HG03196 (cell line): ENCODE results near the gene ATP2B2.
"Not testable (repeated sequence)": the region's sequence is repeated elsewhere in the genome, so short reads cannot be mapped to it uniquely, and the experiment has no call there.

Source experiments
- ATAC-seq: cut with Tn5 transposase; IDR thresholded peaks from one replicate; pipeline ENCODE4 v1.9.1; 2021; ENCODE audit not compliant: unreplicated experiment

The ATP2B2 gene

DNA sequence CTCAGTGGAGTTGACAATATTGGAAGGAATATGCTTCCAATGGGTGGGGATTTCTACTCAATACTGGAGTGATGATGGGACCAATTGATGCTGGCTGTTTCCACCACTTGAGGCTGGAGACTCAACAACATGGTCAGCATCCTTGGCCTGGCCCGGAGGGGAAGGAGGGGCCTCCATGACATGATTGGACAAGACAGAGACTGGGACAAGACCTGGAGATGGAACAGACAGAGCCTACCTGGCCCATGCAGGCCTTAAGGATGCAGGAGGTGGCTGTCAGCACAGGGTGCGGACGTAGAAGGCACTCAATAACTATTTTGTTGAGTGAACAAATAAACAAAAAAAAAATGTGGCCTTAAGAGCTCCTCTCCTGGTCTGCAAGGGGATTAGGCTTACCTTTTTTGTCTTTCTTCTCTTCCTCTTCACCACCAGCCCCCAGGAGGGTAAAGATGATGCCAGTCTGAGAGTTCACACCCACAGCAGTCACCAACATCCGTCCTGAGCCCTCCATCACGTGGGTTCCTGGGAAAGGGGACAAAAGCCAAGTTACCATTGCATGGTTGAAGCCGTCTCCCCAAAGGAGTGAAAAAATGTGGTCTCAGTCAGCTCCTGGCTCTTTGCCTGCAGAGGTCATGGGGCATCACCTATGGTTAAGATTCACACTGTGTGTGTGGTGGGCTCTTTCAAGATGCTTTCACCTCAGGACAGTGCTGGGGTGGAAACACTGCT, 117.3 kb downstream of the ATP2B2 start:
- ATAC-seq: no peak

DNA sequence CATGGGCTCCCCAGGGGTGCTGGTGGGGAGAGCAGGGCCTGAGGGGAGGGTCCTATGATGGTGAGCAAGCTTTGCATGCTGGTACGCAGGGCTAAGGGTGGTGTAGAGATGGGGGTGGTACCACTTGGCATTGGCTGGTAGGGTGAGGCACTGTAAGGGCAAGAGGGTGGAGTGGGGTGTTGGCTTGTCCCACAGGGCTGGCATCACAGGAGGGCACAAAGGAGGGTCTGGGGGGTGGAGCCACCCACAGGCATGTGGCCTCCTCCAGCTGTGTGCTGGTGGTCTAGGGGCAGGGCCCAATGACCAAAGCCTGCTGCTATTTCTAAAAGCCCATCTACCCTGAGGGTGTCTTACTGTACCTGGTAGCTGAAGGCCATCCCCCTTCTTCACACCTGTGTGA, 119.3 kb downstream of the ATP2B2 start:
- no peak for ATAC-seq

DNA sequence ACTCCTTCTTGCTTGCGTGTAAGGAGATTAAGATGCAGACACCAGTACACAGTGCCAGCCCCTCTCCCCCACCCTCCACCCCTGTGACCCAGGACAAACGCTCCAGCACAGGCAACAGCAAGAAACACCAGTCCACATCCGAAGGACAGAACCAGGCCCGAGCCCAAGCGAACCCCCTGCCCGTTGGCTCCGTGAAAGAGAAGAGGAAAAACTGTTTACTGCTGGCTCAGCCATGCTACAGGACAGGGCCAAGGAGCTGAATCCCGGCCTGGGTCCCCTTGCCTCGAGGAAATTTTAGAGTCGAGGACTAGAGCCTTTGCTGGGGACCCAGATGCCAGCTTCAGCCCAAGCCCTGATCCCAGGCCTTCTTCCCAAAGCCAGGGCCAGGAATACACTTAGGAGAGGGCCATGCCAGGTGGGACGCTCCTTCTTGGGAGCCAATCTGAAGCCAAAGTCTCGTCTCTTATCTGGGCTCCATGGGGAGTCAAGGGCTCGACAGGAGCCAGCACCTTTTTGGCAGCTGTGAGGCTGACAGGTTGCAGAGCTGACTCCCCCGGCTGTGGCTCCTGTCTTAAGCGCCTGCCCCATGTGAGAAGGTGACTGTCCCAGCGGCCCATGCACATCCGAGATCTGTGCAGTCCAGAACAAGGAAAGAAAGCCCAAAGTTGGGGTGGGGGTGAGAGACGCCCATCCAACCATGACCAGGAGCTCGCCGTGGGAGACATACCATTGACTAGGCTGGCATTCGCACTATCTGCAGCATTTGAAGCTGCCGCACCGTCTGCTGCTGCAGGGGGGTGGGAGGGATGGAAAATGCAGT, 120.6 kb downstream of the ATP2B2 start:
- ATAC-seq: no peak

DNA sequence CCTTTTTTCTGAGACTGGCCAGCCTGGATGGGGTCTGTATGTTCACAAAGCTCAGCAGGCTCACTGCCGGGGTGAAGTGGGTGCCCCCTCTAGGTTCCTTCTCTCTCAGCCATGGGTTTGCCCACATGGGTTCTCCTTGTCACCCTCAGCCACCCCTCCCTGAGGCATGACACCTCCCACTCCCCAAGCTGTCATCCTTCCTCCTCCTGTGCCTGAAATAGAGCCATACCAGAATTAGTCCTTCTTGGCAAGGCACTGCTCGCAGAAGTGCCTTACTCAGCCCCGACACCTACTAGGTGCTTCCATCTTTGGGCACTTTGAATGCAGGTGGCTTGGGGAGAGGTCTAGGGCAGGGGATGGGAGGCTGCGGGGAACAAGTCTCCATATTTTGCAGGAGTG, 121.5 kb downstream of the ATP2B2 start:
- no peak for ATAC-seq

DNA sequence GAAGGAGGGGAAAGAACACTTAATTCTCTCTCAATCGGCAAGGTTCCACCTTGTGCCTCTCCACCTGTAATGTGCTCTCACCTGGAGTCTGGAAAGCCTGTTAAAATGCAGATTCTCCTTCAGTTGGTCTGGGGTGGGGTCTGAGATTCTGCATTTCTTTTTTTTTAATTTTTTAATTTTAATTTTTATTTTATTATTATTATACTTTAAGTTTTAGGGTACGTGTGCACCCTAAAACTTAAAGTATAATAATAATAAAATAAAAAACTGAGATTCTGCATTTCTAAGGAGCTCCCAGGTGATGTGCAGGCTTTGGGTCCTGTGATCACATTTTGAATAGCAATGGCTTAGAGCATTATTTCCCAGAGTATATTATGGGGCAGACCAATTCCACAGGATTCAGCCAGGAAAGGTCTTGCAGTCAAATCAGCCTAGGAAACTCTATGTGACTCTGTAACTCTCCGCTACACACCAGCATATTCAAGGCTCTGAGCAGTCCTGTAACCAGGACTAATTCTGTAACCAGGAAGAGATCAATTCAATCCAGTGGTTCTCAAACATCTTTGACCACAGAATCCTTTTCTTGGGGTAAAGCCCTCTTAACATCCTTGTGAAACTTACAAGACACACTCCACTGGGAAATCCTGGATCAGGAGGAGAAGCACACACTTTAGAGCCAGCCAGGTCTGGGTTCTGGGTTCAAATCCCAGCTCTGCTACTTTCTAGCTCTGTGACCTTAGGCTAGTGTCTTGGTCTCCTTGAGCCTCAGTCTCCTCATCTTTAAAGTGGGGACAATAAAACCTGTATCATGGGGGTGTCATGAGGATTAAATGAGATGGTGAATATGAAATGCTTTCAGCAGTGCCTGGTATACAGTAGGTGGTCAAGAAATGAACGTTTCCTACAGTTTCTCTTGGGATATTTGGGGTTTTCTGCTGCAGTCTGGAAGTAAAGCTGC, 122.2 kb downstream of the ATP2B2 start:
- ATAC-seq: no peak

DNA sequence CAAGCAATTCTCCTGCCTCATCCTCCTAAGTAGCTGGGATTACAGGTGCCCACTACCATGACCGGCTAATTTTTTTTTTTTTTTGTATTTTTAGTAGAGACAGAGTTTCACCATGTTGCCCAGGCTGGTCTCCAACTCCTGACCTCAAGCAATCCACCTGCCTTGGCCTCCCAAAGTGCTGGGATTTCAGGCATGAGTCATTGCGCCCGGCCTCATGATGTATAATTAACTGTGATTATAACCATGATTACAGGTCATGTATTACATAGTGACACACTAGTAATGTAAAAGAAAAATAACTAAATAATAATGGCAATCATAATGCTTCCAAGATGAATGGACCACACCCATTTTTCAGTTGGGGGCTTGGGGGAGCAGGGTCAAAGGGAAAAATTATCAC, 122.9 kb downstream of the ATP2B2 start:
- ATAC-seq: not testable (repeated sequence)

DNA sequence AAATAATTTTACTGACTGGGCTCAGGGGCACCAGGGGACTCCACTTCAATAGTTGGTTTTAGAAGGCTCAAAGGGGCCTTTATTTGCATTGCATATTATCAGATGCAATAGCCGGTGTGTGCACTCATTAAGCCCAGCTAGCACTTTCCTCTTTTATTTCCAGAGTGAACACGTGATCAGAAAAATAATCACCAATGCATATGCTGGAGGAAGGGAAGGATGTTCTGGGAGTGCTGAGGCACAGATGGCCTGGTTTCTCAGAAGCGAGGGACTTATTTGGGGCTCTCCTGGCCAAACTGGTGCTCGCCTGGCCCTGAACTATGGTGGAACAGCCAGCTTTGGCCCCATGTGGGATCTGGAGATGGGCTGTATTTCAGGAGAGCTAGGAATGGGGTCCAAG, 124.0 kb downstream of the ATP2B2 start:
- ATAC-seq: no peak

DNA sequence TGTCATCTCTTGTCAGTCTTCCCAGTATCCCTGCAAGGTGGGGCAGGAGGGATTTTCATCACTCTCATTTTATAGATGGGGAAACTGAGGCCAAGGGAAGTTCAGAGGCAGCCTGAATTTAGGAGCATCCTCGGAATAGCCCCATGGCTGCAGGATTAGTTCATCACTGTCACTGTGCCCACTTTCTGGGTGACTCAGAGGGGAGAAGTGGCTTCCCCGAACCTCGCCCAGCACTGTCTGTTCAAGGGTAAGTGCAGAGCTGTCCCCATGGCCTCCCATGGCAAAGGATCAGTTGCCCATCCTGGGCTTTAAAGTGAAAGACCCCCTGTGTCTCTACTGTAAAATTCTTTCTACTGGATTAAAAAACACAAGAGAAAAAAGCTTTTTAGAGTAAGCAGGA, 124.5 kb downstream of the ATP2B2 start:
- ATAC-seq: no peak

DNA sequence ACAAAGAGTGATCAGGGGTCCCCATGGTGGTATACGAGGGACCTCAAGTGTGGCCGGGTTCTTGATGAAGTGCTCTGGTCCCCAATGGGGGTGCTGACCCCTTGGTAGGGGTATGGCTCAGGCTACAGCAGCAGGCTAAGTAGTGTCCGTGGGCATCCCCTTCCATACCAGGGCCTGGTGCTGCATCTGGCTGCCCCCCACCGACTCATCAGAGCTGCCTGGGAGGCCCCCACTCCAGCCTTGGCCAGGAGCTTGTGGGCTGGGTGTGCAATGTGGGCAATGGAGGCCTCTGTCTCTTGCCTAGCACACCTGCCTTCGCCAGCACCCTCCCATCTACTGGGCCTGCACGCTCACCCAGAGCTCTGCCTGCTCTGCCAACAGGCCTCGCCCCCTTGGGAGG, 125.4 kb downstream of the ATP2B2 start:
- no peak for ATAC-seq

DNA sequence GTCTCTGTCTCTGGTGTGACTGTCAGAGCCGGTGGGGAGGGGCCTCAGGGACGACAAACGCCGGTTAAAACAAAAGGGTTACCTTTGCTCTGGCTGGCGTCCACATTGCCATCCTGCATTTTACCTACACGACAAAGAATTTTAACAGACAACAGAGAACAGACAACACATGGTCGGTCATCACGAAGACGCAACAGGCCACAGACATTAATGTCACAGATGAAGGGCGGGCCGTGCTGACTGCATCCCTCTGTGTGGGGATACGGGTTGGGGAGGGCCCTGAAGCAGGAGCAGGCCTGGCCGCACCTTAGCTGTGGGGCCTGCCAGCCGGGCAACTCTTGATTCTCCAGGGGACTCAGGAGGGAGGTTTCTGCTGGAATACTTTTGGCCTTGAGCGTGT, 126.2 kb downstream of the ATP2B2 start:
- no peak for ATAC-seq

DNA sequence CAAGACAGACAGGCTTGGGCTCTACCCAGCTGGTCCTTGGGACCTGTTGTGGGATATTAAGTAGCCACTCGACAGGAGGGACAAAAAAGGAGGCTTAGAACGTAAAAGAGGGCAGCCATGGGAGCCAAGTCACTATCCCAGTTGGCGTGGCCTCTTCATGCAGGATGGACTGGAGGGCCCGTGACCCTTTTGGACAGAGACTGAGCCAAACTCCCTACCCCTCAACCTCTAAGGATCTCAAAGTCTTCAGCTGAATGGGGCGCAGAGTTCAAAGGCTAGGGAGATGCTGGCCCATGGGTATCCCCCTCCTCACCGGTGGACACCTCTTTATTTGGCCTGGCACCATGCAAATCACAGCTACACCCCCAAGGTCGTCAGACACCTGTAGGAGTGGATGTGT, 126.6 kb downstream of the ATP2B2 start:
- ATAC-seq: no peak

DNA sequence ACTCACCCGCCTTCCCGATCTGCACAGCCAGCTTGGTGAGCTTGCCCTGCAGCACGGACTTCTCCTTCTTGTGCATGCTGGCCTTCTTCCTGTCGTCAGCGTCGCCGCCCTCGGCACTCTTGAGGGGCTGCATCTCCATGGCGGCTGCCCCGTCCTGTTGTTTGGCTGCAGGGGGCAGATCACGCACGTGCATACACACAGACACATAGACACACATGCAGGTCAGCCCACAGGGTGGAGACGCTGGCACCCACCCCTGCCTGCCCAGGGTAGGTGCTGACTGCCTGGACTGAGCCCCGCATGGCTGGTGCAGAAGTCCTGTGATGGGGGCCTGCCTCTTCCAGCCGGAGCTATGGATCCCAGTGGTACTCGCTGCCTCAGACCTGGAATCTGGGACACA, 127.1 kb downstream of the ATP2B2 start:
- ATAC-seq: no peak

DNA sequence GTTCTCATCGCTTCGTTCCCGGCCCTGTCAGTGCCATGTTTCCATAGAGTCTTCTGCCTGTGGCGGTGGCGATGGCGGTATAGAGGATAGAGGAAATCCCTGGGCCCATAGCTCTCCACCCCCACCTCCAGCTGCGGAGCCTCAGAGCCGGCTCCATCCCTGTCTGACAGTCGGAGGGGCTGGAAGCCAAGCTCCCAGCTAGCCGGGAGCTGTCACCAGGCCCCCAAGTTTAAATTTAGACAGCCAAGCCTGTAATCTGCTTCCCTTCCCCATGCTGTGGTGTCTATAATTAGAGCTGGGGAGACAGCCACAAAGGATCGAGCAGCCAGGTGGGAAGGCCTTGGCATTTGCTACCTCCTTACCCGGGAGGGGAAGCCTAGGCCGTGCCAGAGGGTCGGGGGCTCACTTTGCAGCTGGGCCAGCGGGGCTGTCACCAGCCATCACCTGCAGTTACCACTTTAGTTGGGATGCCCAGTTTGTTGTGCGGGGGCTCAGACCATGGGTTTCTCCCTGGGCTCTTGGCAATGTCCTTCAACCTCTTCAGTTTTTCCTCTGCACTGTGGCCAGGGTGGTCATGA, 128.1 kb downstream of the ATP2B2 start:
- no peak for ATAC-seq

DNA sequence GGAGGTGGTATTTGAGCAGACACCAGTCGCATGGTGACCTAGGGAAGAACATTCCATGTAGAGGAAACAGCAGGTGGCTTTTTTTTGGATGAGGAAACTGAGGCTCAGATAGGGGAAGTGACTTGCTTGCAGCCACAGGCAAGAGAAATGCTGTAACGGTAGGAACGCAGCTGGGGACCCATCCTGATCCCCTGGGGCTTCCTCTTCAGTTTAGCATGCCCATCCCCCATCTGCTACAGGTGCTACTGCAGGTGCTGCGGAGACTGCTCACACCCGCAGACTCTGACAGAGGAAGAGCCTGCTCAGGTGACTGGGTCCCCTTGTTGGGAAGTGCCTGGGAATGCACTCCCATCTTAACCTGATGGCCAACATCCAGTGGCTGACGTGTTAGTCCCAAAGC, 129.0 kb downstream of the ATP2B2 start:
- ATAC-seq: no peak

DNA sequence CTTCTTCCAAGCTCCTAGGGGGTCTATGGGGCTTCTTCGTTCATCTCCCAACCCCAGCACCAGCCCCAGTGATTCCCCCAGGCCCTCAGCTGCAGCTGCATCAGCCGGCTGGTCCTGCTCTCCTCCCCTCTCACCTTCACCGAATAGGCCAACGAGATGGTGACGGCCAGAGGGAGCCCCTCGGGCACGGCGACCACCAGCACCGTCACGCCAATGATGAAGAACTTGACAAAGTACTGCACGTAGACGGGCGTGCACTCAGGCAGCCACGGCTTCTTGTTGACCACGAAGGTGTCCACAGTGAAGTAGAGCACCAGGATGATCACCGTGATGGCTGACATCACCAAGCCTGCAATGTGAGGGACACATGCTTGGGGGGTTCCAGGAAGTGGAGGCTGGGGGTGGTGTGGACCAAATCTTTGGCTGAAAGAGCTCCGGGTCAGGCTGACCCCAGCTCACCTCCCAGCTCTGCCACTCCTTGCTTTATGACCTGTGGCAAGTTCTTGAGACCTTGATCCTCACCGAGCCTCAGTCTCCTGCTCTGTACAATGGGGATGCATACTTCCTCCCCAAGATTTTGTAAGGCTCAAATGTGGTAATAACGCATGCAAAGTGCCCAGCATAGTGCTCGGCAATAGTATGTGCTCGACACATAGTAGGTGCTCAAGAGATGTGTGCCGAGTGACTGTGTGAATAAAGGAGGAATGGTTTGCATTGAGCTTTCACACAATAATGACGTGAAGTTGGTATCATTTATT, 129.9 kb downstream of the ATP2B2 start:
- ATAC-seq: no peak

DNA sequence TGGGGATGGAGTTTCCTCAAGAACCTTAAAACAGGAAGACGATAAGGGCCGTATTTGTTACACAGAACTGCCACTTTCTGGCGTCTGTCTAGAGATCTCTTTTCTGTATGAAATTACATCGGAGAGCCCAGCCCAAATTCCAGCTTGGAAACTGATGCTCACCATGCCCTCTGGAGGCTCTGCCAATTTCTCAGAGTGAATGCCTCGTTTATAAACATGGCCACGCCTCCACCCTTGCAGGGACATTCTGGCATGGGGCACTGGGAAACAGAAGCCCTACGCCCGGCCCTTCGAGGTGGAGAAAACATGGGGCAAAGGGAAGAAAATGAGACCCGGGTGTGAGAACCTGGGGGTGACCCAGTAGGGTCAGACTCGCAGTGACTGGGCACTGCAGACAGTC, 131.1 kb downstream of the ATP2B2 start:
- no peak for ATAC-seq

DNA sequence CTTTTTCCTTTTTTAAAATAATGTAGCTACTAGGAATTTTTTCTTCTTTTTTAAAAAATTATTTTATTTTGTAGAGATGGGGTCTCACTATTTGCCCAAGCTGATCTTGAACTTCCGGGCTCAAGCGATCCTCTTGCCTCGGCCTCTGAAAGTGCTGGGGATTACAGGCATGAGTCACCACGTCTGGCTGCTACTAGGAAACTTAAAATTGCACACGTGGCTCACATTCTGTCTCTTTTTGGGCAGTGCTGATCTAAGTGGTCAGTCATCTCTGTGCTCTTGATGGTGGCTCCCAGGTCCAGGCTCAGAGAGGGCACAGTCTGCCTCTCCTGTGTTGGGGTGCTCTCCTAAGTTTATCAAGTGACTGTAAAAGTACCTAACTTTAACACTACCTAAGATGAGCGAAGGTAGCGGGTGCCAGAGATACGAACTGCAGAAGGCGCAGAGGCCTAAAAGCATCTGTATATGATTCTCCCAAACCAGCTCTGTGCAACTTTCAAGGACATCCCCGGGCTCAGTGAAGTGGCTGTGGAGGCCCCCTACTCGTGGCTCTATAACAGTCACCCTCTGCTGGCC, 131.6 kb downstream of the ATP2B2 start:
- no peak for ATAC-seq

DNA sequence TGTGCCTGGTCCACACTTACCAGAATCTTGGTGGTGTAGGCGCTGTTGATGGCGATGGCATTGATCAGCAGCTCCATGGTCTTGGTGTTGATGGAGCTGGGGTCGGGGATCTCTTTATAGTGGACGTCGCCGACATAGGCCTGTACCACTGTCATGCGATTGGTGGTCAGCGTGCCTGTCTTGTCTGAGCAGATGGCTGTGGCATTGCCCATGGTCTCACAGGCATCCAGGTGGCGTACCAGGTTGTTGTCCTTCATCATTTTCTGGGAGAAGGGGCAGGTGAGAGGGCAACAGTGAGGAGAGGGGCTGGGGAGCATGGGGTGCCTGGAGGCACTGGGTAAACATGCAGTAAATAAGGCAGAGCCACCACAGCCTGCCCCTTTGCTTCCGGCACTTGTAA, 133.6 kb downstream of the ATP2B2 start:
- ATAC-seq: no peak

DNA sequence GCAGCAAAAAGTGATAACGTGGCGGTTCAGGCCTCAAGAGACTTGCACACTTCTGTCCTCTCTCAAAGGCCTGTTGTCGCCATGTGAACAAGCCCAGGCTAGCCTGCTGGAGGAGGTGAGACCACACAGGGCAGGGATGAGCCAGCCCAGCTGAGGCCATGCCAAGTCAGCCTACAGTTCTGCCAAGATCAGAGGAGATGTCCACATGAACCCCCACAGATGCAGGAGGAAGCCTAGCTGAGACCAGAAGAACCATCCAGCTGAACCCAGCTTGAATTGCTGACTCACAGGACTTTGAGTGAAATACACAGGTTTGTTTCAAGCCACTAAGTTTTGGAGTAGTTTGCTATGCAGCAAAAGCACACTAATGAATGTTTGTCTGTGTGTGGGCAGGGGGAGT, 134.2 kb downstream of the ATP2B2 start:
- no peak for ATAC-seq

DNA sequence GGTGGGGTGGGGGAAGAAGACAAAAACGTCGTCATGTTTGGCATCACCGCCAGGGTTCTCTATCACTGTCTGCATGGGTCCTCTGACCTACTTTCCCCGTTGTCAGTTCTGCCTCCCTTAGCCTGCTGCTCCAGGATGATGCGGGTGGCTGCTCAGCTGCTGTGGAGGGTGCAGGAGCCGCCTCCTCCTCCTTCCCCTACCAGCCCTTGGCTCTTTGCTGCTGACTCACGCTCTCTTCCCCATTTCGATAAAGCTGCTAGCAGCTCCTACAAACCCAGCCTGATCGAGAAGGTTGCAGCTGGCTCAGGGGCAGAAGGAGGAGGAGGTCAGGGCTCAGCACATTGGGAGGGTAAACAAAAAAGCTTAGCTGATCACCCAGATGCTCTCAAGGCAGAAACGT, 135.0 kb downstream of the ATP2B2 start:
- ATAC-seq: no peak
